ENCODE measurements around the gene PPOX.

DNA sequence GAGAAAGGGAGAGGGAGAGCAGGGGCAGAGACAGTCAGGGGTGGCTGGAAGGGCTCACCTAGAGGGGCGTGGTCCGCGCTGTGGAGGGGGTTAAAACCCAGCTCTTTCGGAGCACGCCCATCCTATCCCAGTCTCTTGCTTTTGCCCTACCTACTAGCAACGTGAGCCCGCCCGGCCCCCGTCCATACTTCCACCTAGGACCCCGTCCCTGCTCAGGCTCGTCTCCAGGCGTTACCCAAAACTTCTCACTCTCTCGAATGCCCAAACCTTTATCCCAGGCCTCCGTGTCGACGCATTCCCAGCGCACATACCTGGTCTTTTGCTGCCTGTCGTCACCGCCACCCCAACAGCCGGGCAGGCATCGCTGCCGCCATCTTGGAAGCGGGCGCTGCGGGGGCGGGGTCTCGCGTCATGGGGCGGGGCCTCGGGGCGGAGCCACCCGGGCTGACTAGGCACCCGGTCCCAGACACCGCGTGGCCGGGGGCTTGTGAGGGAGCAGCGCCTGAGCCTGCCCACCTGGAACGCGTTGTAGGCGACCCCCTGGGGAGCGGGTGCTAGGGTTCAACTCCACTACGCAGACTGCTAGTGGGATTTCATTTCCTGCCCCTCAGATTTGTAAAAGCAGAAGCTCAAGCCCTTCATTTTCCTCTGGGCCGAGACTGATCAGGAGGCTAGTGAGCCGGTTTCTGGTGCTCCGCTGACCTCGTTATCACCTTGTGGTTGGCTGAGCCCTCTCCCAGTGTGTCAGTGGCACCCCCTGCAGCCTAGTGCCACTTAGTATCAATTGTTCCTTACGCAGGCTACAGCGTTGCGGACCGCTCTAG, 11.1 kb downstream of the PPOX start, which contains the start of gene B4GALT3:
- TF ChIP-seq CTCF (IDR thresholded peaks at IDR 0.05) (peak in 4 of 12 donors; percentile 8 to 40 (median 19)), POLR2A (IDR thresholded peaks at IDR 0.05) (peak; percentile 48 to 91)
